Measurements from ENCODE around the gene CLIP3. TPM values are rescaled to one million over a fixed set of nuclear protein-coding genes. Genes with fewer than 3 reads are reported as not detected.
A peak's percentile ranks its signal among the peaks of the same experiment; 100 is the strongest.

CLIP3 gene
- total and polyA plus RNA-seq, 2 of the 13 experiments (the other 11 are each of a cell fraction or from before 2014, with no cell fraction given): 0.15 to 1.2 TPM

DNA sequence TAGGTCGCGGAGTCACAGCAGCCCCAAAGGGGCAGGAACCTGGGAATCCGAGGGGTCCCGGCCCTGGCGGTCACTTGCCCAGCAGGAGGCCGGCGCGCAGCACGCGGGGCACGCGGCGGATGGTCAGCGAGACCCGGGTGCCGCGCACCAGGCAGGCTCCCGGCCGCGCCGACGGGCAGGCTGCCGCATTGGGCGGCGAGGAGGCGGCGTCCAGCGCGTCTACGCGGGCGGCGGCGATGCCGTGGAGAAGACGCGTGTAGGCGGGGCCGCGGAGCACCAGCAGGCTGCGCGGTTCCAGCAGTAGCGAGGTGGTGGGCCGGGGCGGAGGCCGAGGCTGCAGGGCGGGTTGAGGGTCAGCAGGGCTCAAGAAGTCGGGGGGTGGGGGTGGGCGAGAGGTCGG lies 23.5 kb downstream of the CLIP3 start:
- in situ Hi-C loops (cut with HindIII; ENCODE audit: extremely low pct_ligation_motif_present, low pct_unique_long_range_greater_than_20kb) (no loop called here), intact Hi-C loops (cut with micrococcal nuclease; ENCODE audit: unreplicated experiment) (loop anchor here (2.0 kb wide), 1 partner anchor 34 kb away; no protein-coding TSS in a partner anchor)
- Histone ChIP-seq H2AFZ (ENCODE audit: low read length) (no peak overlapping the region), H3K4me3 (replicated peaks in 1 of 3; ENCODE audit: insufficient read depth in 1 of 3, low read depth in 2 of 3, low read length in 3 of 3) (peak overlapping the region in 1 of 3 experiments; percentile 93; a peak in 2 of 6 replicates), H3K9ac (ENCODE audit: insufficient read depth, low read depth, low read length) (no peak overlapping the region), H3K79me2 (ENCODE audit: insufficient read depth, low read length) (peaks cover 9% of the 10 kb centered on the region), H3K4me2 (ENCODE audit: low read depth, low read length) (peak overlapping the region; percentile 99), H4K20me1 (ENCODE audit: insufficient read depth, low read length) (no peaks in the 10 kb centered on the region), H3K27me3 (ENCODE audit: control insufficient read depth in 1 of 2, insufficient read depth in 2 of 2, low read length in 2 of 2) (no peaks in the 10 kb centered on the region; a peak in 1 of 5 replicates), H3K27ac (ENCODE audit: extremely low read length, insufficient read depth, low read length) (peak overlapping the region; percentile 35), H3K36me3 (replicated peaks in 1 of 2; ENCODE audit: control insufficient read depth in 1 of 2, insufficient read depth in 2 of 2, low read length in 2 of 2) (peaks cover 0 to 4% of the 10 kb centered on the region in 2 experiments; a peak in 2 of 5 replicates), H3K4me1 (ENCODE audit: insufficient read depth, low read length) (peaks cover 46% of the 10 kb centered on the region), H3K9me3 (ENCODE audit: low read length) (no peaks in the 10 kb centered on the region)
- POLR2A ChIA-PET: interaction anchor here (0.6 to 1.9 kb wide), 5 partner anchors 13 to 106 kb away, joined by 3 to 17 read pairs (median 7); partner anchors contain the start of genes POLR2I, TBCB and THAP8
- ATAC-seq (no peak), DNase-seq (ENCODE audit: low spot score) (no peak), FAIRE-seq (no peak)
- BruUV-seq (replicated peaks): no TSS peak
- no peak for TF ChIP-seq ZNF644 (CRISPR knock-in tag; IDR thresholded peaks at IDR 0.05; ENCODE audit: low read depth)
- TF ChIP-seq ZNF777 (CRISPR knock-in tag; IDR thresholded peaks at IDR 0.05): 0 out of 2 replicates have a peak, but pooled peaks have one; percentile 6
- TF ChIP-seq, protein P1, sequence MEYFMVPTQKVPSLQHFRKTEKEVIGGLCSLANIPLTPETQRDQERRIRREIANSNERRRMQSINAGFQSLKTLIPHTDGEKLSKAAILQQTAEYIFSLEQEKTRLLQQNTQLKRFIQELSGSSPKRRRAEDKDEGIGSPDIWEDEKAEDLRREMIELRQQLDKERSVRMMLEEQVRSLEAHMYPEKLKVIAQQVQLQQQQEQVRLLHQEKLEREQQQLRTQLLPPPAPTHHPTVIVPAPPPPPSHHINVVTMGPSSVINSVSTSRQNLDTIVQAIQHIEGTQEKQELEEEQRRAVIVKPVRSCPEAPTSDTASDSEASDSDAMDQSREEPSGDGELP (IDR thresholded peaks at IDR 0.05; ENCODE audit: borderline replicate concordance, low read depth): no peak
- 95% methylated on average over 50 of the region's 50 CpGs for WGBS (ENCODE audit: low lambda C conversion rate)
- CTCF ChIA-PET (ENCODE audit: low intra/inter-chr PET ratio, low total read pairs): no interaction called here

DNA sequence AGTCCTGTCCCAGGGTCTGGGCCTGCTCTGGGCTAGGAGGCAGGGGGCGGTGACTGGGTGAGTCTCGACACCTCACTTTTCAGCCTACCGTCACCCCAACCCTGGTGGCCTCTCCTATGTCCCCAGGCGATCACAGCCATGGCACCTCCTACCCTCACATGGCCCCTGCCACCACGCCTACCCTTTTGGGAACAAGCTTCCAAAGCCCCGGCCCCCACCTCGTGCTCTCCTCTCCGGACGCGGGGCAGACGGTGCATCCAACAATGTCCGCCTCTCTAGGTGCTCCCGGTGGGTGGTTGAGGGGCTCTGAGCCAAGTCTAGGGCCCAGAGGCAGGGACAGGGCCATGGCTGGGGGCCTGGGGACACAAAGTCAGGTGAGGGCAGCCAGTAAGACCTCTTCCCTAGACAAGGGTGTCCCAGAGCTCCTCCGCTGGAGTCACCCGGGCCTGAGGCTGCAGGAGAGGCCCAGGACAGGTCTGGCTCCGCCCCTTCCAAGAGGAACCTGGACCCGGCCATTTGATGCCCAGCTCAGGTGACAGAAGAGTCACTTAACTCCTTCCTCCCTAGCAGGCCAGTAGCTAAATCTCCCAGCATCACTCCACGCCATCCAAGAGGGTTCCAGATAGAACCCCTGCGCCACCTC lies 24.2 kb downstream of the CLIP3 start, which contains the start of gene SYNE4:
Gene SYNE4 (minus strand): TSS at position 478 of the 643 bp plus-strand sequence. CDS start 132 bp downstream, at position 346.
- peak within 1 kb of the TSS; percentile 99 for H3K4me2 ChIP-seq (ENCODE audit: low read depth, low read length)
- H3K27ac ChIP-seq (ENCODE audit: extremely low read length, insufficient read depth, low read length): peak within 1 kb of the TSS; percentile 86
- H3K27me3 ChIP-seq (ENCODE audit: control insufficient read depth in 1 of 2, insufficient read depth in 2 of 2, low read length in 2 of 2): no peaks in the 10 kb centered on the region; a peak in 1 of 5 replicates
- intact Hi-C loops (cut with micrococcal nuclease; ENCODE audit: unreplicated experiment) (loop anchor here (2.0 kb wide), 1 partner anchor 34 kb away; no protein-coding TSS in a partner anchor), in situ Hi-C loops (cut with HindIII; ENCODE audit: extremely low pct_ligation_motif_present, low pct_unique_long_range_greater_than_20kb) (no loop called here)
- DNase-seq (ENCODE audit: low spot score) (peak; percentile 77), ATAC-seq (peak; percentile 89), FAIRE-seq (peak; percentile 72)
- TSS peak; percentile 70 for BruUV-seq (replicated peaks)
- peak within 1 kb of the TSS; percentile 67 to 93 (median 72) for H3K4me3 ChIP-seq (replicated peaks in 1 of 3; ENCODE audit: insufficient read depth in 1 of 3, low read depth in 2 of 3, low read length in 3 of 3)
- peaks cover 0 to 6% of the 10 kb centered on the region in 2 experiments; a peak in 2 of 5 replicates for H3K36me3 ChIP-seq (replicated peaks in 1 of 2; ENCODE audit: control insufficient read depth in 1 of 2, insufficient read depth in 2 of 2, low read length in 2 of 2)
- H4K20me1 ChIP-seq (ENCODE audit: insufficient read depth, low read length): no peaks in the 10 kb centered on the region
- peaks cover 8% of the 10 kb centered on the region for H3K79me2 ChIP-seq (ENCODE audit: insufficient read depth, low read length)
- POLR2A ChIA-PET: interaction anchor here (0.6 to 1.9 kb wide), 5 partner anchors 12 to 107 kb away, joined by 3 to 17 read pairs (median 7); partner anchors contain the start of genes POLR2I, TBCB and THAP8
- H3K4me1 ChIP-seq (ENCODE audit: insufficient read depth, low read length): peaks cover 52% of the 10 kb centered on the region
- CTCF ChIA-PET (ENCODE audit: low intra/inter-chr PET ratio, low total read pairs): no interaction called here
- no peaks in the 10 kb centered on the region for H3K9me3 ChIP-seq (ENCODE audit: low read length)
- 10% methylated on average over 13 of the region's 19 CpGs for WGBS (ENCODE audit: low lambda C conversion rate)
- no peak within 1 kb of the TSS for H2AFZ ChIP-seq (ENCODE audit: low read length)
- H3K9ac ChIP-seq (ENCODE audit: insufficient read depth, low read depth, low read length): peak within 1 kb of the TSS; percentile 86
- no peak for TF ChIP-seq RARA (CRISPR knock-in tag; IDR thresholded peaks at IDR 0.05)
- TF ChIP-seq SOX13 (IDR thresholded peaks at IDR 0.05): no peak
- no peak; a peak in 1 of 4 replicates for TF ChIP-seq SOX13 (CRISPR knock-in tag; conservative IDR thresholded peaks at IDR 0.05 in 1 of 2, IDR thresholded peaks at IDR 0.05 in 1 of 2)
- no peak for TF ChIP-seq ZFP1 (CRISPR knock-in tag; IDR thresholded peaks at IDR 0.05)
- TF ChIP-seq ZNF101 (CRISPR knock-in tag; IDR thresholded peaks at IDR 0.05; ENCODE audit: borderline replicate concordance, low read depth): no peak
- 0 out of 2 replicates have a peak, but pooled peaks have one; percentile 28 for TF ChIP-seq YEATS2 (CRISPR knock-in tag; IDR thresholded peaks at IDR 0.05; ENCODE audit: borderline replicate concordance)
- TF ChIP-seq ZNF253 (CRISPR knock-in tag; IDR thresholded peaks at IDR 0.05; ENCODE audit: borderline replicate concordance): 0 out of 2 replicates have a peak, but pooled peaks have one; percentile 37
- TF ChIP-seq, protein P2, sequence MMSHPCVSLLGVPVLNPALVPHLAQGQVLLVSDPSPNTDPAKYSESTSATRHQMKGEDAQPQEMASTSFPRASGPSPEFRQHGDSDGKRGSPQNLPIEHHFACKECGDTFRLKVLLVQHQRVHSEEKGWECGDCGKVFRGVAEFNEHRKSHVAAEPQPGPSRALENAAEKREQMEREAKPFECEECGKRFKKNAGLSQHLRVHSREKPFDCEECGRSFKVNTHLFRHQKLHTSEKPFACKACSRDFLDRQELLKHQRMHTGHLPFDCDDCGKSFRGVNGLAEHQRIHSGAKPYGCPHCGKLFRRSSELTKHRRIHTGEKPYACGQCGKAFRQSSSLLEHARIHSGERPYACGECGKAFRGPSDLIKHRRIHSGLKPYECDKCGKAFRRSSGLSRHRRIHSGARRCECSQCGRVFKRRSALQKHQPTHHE (CRISPR knock-in tag; IDR thresholded peaks at IDR 0.05; ENCODE audit: borderline replicate concordance): peak; percentile 50; the same call in 1 of the 2 replicates
- peak; percentile 53; the same call in 1 of the 2 replicates for TF ChIP-seq NFYB (CRISPR knock-in tag; IDR thresholded peaks at IDR 0.05)
- TF ChIP-seq ZNF678 (CRISPR knock-in tag; IDR thresholded peaks at IDR 0.05): no peak

Measured in HepG2 (cell line).